ENCODE measurements around the gene FHAD1.

FHAD1 gene

DNA sequence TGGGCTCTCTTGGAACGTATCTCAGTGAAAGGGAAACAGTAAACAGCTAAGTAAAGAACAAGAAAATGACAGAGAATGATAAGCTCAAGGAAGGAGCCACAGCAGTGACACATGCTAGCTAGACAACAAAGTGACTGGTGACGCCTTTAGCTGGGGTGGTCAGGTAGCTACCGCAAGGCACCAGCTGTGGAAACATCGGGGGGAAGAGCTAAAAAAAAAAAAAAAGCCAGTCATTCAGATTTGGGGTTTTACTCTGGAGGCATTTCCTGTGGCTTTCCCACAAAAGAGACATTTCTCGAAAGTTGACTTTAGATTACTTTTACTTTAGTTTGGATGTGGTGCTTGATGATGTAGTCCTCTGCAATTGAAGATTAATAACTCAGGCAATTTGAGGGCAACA, 2.1 kb downstream of the FHAD1 start:
- ATAC-seq: peak; percentile 79 to 85

DNA sequence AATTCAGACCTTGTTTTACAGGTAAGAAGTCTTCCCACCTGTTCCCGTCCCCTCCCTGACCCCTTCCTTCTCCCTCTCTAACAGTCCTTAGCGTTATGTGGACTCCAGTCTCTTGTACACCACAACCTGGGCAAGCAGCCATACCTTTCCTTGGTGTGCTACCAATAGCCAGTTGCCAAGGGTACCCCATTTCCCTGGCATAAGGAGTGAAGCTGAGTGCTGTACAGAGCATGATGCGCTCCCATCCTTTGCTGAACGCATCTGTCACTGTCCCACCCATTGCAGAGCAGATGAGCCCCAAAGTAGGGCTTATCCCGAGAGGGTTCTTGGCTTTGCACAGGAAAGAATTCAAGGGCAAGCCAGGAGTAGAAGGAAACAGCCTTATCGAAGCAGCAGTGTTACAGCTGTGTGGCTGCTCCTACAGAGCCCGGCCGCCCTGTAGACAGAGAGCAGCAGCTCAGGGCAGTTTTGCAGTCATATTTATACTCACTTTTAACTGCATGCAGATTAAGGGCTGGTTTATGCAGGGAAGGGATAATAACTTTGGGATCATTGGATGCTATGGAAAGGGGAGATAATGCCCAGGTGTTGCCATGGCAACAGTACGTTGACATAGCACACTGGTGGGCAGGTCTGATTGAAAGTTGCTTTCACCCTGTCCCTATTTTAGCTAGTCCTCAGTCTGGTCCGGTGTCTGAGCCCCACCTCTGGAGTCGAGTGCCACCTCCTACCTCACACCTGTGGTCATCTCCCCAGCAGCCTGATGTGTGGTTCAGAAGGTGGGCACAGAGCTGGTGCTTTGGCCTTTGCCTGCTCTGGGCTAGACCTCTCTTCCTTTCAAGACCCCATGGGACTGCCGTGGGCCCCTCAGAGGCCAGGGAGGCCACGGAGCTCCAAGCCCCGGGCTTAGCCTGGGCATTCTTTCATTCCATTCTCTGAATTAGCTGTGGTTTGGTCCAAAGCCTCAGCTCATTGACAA, 5.1 kb downstream of the FHAD1 start:
- ATAC-seq: no peak

GRCh38 chr1:15254559-15254958, 7.5 kb downstream of the FHAD1 start:
- ATAC-seq: no peak

- ATAC-seq: no peak
Measured at GRCh38 chr1:15255582-15256149, 8.6 kb downstream of the FHAD1 start.

DNA sequence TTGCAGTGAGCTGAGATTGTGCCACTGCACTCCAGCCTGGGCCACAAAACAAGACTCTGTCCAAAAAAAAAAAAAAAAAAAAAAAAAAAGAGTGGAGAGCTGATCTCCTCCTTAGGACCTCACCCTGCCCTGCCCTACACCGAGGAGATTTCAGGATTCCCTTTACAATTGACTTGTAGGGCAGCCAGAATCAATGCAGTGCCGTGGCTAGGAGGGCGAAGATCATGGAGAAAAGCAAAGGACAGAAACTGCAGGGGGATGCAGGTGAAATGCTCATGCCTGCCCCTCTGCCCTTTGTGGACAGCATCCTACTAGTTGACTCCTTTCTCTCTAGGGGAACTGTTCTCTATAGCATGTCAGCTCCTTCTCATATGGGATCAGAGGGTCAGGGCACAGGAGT, 9.6 kb downstream of the FHAD1 start:
- no peak for ATAC-seq

GRCh38 chr1:15257309-15257708, 10.3 kb downstream of the FHAD1 start:
- ATAC-seq: no peak

DNA sequence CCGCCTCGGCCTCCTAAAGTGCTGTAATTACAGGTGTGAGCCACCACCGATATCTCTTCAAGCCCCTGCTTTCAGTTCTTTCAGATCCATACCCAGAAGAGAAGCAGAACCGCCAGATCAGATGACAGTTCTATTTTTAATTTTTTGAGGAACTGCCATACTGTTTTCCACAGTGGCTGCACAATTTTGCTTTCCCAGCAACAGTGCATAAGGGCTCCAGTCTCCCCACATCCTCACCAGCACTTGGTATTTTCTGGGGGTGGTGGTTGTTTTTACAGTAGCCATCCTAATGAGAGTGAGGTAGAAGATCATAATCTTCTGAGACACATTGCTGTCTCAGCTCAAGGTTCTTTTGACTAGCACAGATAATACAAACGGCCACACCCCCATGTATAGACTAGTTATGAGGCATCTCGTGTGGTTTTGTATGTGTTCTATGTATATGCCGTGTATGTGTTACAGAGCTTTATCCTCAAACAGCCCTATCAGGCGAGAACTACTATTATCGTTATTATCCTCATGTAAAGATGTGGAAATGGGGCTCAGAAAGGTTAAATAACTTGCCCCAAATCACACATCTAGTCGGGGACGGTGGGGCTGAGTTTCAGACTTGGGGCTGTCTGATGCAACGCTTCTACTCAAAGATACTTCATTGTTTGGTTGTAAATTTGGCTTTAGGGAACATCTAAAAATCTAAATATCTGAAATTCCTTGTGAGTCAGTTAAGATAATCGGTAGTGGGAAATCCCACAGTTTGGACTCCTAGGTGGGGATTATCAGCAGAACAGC, 12.0 kb downstream of the FHAD1 start:
- peak in 1 of 2 donors; percentile 41 for ATAC-seq

- ATAC-seq: no peak
Measured at GRCh38 chr1:15259622-15260007, 12.6 kb downstream of the FHAD1 start.

- ATAC-seq: no peak
Measured at GRCh38 chr1:15260418-15261154, 13.6 kb downstream of the FHAD1 start.

DNA sequence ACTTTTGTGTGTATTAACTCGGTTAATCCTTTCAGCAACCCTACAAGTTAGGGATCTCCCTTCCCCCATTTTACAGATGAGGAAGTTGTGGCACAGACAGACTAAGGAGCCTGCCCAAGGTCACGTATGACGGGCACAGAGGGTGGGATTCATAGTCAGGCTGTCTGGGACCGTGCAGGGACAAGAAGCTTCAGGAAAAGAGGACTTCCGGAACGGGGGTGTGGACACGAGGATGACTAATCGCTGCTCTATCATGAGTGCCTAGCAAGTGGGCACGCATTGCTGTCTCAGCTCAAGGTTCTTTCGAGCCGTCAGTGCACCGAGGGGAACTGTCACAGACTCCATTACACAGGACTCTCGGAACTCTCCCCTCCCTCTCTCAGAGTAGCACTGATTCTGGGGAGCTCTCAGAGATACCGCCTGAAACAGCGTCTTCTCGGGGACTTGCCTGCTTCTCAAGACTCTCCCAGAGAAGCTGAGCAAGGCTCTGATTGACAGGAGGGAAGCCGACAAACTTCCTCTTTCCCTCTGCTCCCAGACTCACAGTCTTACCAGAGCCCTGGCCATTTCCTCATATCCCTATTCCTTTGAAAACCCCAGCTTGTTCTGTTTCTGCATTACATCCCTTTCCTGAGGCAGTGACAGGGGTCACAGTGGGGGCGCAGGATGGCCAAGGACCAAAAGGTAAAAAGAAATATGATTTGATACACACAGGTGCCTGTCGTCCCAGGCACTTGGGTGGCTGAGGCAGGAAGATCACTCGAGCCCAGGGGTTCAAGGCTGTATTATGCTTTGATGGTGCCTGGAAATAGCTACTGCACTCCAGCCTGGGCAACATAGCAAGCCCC, 14.4 kb downstream of the FHAD1 start:
- peak; percentile 48 to 73 for ATAC-seq

DNA sequence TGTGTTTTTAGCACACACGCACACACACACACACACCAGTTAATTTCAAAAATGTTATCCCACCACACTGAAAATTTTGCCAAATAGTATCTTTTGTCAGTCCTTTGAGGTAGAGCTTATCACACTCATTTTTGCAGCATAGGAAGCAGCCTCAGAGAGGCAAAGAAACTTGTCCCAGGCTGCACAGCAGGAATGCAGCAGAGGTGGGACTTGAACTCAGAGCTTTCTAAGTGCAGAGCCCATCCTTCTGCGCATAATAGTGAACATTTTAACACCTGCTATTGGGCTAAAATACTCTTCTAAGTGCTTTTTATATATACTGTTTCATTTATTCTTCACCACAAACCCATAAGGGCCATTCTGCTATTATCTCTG, 15.0 kb downstream of the FHAD1 start:
- no peak for ATAC-seq

DNA sequence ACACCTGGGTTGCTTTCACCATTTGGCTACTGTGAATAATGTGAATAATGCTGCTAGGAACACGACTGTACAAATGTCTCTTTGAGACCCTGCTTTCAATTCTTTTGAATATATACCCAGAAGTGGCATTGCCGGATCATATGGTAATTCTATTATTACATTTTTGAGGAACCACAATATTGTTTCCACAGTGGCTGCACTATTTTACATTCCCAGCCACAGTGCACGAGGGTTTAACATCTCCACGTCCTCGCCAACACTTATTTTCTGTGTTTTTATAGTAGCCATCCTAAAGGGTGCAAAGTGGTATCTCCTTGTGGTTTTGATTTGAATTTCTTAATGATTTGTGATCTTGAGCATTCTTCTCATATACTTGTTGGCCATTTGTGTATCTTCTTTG, 15.7 kb downstream of the FHAD1 start:
- ATAC-seq: no peak

GRCh38 chr1:15264769-15265168, 17.7 kb downstream of the FHAD1 start:
- ATAC-seq: no peak

DNA sequence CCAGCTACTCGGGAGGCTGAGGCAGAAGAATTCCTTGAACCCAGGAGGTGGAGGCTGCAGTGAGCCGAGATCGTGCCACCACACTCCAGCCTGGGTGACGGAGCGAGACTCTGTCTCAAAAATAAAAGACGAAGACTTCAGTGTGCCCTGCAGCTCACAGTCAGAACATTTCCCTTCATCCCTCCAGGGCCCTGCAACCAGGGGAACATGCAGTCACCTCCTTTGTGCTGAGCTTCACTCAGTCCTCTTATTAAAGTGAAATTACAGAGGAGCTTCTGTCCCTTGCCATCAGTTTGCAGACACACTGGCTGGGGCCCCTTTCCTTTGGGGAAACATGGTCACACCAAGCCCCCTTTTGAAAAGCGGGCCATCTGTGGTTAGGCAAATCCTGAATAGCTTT, 24.2 kb downstream of the FHAD1 start:
- no peak for ATAC-seq

DNA sequence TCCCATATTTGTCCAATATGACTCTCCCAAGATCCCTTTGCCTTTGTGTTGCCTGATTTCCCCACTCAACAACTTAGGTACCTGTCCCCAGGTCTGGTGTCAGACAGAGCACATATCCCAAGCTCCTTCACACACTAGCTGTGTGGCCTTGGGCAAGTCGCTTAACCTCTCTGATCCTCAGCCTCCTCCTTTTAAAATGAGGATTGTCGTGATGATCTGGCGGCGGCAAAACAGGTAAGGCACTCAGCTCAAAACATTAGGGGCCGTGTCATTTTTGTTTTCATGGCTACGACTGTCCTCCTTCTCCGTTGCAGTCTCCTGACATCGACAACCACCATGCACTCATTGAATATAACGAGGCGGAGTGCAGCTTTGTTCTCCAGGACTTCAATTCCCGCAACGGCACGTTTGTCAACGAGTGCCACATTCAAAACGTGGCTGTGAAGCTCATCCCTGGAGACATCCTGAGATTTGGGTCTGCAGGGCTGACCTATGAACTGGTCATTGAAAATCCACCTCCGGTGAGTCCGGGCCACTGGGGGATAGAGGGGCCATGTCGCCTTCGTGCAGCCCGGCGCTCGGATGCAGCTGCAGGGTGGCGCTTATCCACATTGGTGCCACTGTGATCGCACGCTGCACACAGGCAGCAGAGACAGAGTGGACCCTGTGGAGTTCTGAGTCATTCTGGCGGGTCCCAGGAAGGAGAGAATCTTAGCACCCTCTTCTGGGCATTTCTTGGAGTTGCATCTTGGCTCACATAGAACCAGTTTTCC, 25.2 kb downstream of the FHAD1 start:
- peak; percentile 68 to 80 for ATAC-seq

DNA sequence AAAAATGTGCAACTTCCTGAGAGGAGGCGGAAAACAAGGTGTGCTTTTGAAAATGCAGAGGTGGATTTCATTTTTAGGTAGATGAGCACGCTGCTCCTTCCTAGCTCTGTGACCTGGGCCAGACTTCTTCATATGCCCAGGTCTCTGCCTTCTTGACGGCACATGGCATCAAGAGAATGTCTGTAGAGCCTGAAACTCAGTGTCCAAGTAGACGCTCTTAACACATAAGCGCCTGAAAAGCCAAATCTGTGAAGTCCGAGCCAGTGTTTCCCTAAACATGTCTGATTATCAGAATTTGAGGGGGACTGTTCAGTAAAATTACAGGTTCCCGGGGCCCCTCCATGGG, 25.7 kb downstream of the FHAD1 start:
- no peak for ATAC-seq

GRCh38 chr1:15273274-15273673, 26.3 kb downstream of the FHAD1 start:
- no peak for ATAC-seq

GRCh38 chr1:15275921-15276683, 29.1 kb downstream of the FHAD1 start:
- ATAC-seq: no peak

GRCh38 chr1:15276691-15277446, 29.8 kb downstream of the FHAD1 start:
- ATAC-seq: no peak

GRCh38 chr1:15277447-15277838, 30.4 kb downstream of the FHAD1 start:
- no peak for ATAC-seq

Measured in activated CD4-positive, CD25-positive, alpha-beta regulatory T cell treated with anti-CD3 and anti-CD28 coated beads, Interleukin-2, amount 50 U/mL, for 24 hours (primary cell).